Measurements from ENCODE around the gene CDKL1.
"Not testable (repeated sequence)": the region's sequence is repeated elsewhere in the genome, so short reads cannot be mapped to it uniquely, and the experiment has no call there.

- TF ChIP-seq, protein P1, sequence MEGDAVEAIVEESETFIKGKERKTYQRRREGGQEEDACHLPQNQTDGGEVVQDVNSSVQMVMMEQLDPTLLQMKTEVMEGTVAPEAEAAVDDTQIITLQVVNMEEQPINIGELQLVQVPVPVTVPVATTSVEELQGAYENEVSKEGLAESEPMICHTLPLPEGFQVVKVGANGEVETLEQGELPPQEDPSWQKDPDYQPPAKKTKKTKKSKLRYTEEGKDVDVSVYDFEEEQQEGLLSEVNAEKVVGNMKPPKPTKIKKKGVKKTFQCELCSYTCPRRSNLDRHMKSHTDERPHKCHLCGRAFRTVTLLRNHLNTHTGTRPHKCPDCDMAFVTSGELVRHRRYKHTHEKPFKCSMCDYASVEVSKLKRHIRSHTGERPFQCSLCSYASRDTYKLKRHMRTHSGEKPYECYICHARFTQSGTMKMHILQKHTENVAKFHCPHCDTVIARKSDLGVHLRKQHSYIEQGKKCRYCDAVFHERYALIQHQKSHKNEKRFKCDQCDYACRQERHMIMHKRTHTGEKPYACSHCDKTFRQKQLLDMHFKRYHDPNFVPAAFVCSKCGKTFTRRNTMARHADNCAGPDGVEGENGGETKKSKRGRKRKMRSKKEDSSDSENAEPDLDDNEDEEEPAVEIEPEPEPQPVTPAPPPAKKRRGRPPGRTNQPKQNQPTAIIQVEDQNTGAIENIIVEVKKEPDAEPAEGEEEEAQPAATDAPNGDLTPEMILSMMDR (IDR thresholded peaks at IDR 0.05), result not testable (repeated sequence)
- TF ChIP-seq POLR2A (IDR thresholded peaks at IDR 0.05), result not testable (repeated sequence)
Measured at GRCh38 chr14:50361473-50362403, 34.9 kb downstream of the CDKL1 start.

Data from testis (tissue), 2 donors.